Thyroid gland (tissue), 4 donors: ENCODE measurements around the gene COL21A1.

Experiments used
- CTCF ChIP-seq, 6 experiments: fragments of 200-600 bp in 3 of 6; fragments of 450-650 bp in 3 of 6; sonication (generic) in 3 of 6; IDR thresholded peaks; one replicate each; pipeline ENCODE4 v1.5.1; 2016 to 2019; ENCODE audit warnings: antibody characterized with exemption in 6 of 6, mild to moderate bottlenecking in 2 of 6, inconsistent platforms in 1 of 6, moderate library complexity in 1 of 6
- POLR2A ChIP-seq, 2 donors: fragments of 450-650 bp; IDR thresholded peaks; one replicate each; pipeline ENCODE4 v1.6.1; 2017; ENCODE audit warnings: antibody characterized with exemption in 2 of 2, mild to moderate bottlenecking in 2 of 2, moderate library complexity in 1 of 2

GRCh38 chr6:56048601-56049000 is 198.8 kb downstream of the COL21A1 start:
- TF ChIP-seq CTCF (IDR thresholded peaks at IDR 0.05) (no peak), POLR2A (IDR thresholded peaks at IDR 0.05) (no peak)
